Measurements from ENCODE around the gene ZNRF3.

GRCh38 chr22:28914201-28914600, 30.8 kb downstream of the ZNRF3 start:
- TF ChIP-seq EZH2phosphoT487 (IDR thresholded peaks at IDR 0.05; ENCODE audit: insufficient read depth, low read depth) (no peak), EZH2 (IDR thresholded peaks at IDR 0.05; ENCODE audit: insufficient read depth, poor library complexity, severe bottlenecking) (no peak)
